ENCODE results near the gene INAFM1.

GRCh38 chr19:47268028-47268427 lies 6.7 kb upstream of the INAFM1 start:
- TF ChIP-seq CTCF (IDR thresholded peaks at IDR 0.05) (no peak), POLR2A (IDR thresholded peaks at IDR 0.05) (no peak), EP300 (IDR thresholded peaks at IDR 0.05; ENCODE audit: low read depth) (no peak), POLR2AphosphoS5 (IDR thresholded peaks at IDR 0.05) (no peak)

Data from transverse colon (tissue), 4 donors.